Suppressor macrophage treated with lipopolysaccharide for 4 hours (primary cell): ENCODE measurements around the gene PPP2R2C.

Experiments
- DNase-seq: peaks from one replicate; pipeline ENCODE4 v3.0.0-alpha.2; 2020

The PPP2R2C gene

DNA sequence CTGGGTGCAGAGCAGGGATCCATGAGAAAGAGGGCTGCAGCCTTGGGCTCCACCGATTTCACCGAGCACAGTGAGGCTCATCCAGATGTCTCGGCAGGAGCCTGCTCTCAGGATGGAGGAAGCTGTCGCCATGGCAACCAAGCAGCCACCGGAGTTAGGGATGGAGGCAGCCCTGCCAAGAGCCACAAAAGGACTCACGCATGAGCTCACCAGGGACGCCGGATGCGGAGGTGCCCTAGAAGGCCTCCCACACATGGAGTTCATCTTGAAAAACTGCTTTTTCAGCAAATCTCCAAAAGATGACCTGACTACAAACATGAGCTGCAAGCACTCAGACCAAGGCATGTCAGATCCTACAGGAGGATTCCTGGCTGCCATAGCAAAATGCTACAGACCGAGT, 112.0 kb downstream of the PPP2R2C start:
- DNase-seq, result no peak

DNA sequence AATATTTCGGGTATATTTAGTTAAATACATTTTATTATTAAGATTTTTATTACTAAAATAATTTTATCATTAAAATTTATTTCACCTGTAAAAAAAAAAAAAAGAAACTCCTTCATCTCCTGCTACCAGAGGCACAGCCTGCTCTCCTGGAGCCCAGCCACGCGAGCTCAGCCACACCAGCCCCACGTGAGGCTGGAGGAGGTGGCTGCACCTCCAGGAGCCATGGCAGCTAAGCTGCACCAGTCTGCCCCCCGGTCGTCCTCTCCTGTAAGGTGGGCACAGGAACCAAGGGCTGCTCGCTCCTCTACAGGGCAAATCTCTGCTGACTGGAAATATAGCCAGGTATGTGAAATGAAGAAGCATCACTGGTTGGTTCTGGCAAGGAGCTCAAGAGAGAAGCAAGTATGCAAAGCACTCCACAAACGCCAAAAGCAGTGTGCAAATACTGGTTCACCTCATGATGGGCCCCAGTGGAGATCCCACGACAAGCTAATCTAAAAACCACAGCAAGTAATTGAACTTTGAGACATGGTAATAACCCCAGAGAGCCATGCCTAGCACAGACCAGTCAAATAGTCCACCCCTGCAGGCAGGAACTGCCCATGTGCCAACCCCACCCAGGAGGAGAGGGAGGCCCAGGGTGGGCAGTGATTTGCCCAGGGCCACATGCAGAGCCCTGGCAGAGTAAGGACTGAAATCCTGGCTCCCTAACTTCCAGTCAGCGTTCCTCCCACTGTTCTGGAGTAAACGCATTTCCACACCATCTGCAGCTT, 112.7 kb downstream of the PPP2R2C start:
- no peak for DNase-seq

DNA sequence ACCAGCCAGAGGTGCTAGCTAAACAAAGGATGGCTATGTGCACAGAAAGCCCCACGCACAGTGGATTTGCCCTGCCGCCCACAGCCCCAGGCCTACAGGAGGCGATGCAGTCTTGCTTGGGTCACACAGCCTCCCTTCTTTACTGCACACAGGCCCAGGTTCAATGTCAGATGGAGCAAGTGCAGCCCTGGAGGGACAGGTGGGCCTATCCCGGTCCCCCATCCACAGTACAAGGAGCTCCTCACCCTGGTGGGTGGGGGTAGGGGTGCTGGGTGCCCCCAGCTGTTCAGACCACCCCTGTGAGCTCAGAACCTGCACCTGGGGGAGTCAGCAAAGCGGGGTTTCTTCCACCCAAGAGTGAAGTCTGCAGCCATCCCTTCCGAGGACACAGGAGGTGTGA, 114.9 kb downstream of the PPP2R2C start:
- DNase-seq, result no peak

DNA sequence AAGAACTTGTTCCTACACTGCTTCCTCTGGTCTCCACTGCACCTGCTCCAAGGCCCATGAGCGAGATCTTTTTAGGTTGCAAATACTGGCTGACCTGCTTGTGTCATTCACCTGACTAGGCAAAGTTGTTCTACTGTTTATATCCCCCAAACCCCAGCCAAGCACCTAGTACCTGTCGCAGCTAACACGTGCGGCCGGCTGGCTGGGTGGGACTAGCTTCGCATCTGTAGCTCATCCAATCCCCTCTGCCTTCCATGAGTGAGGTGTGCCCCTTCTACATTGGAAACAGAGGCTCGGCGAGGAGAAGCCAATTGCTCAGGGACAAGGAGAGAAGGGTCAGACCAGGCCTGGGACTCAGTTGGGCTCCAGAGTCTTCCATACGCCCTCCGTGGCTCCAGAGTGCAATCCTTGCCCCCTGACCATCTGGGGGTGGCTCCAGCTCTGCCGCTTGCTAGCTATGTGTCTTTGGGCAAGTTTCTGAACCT, 116.3 kb downstream of the PPP2R2C start:
- DNase-seq, result no peak

DNA sequence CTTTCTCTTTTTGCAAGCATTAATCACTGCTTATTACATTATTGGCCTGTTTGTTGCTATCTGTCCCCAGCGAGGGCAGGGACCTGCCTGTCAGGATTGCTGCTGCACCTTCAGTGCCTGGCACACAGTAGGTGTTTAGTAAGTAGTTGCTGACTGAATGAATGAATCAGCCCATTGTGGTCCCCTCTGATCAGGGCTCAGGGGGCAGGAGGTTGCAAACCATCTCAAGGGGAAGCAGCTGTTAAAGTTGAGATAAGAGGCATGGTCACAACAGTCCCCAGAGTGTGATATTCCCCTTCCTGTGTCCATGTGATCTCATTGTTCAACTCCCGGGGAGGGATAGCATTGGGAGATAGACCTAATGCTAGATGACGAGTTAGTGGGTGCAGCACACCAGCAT, 117.4 kb downstream of the PPP2R2C start:
- DNase-seq, result no peak

DNA sequence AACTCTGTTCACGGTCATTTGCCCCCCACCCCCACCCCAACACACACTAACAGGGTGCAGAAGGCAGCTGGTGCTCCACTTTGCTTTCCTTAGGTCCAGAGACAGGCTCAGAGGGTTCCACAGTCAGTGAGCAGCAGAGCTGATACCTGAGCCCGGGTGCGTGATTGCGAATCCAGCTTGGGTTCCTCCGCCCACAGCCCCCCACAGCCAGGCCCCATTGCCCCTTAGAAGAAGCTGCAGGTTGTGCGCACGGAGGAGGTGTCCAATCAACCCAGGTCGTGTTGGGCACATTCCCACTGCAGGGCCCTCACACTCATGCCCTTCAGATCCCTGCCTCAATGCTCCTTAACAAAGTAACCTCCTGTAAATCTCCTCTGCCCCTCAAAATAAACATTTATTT, 117.8 kb downstream of the PPP2R2C start:
- no peak for DNase-seq

DNA sequence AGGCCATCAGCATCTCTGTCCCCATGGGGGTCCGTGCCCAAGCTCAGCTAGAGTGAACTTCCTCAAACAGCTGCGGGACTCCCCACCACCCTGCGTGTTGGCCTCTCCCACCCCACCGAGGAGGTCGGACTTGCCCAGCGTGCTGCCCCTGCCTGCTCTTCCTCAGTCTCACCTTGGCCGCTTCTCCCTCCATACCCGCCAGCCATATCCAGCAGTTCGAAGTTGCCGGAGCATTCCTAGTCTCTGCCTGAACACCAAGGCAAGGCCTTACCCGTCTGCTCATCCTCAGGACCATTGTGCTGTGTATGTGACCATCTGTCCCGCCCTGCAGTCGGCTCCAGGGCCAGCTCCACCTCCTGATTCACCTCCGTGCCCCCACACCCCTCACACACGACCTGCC, 118.3 kb downstream of the PPP2R2C start:
- DNase-seq, result no peak

DNA sequence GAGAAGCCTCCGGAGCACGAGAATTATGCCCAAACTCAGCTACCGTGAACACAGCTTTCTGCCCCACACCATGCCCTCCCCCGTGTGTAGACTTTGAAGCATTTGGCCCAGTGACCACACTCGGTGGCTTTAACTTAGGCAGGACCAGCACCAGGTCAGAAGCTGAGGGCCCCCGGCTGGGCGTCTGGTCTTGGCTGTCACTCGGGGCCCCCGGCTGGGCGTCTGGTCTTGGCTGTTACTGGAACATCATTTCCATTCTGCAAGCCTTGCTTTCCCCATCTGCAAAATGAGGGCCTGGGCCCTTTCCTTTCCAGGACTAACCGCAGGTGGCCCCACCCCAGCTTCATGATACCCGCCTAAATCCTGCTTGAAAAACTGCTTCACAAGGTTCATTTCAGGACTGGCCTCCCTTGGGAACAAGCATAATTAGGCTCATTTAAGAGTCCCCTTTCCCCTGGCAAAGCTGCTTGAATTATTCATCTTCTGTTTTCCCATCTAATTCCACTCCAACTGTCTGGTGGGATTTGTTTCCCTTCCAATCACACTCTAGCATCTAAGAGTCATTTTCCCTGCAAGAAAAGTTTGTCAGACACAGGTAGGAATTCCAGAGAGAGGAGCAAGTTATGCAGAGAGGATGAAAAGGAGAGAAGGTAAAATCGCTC, 120.3 kb downstream of the PPP2R2C start:
- no peak for DNase-seq

DNA sequence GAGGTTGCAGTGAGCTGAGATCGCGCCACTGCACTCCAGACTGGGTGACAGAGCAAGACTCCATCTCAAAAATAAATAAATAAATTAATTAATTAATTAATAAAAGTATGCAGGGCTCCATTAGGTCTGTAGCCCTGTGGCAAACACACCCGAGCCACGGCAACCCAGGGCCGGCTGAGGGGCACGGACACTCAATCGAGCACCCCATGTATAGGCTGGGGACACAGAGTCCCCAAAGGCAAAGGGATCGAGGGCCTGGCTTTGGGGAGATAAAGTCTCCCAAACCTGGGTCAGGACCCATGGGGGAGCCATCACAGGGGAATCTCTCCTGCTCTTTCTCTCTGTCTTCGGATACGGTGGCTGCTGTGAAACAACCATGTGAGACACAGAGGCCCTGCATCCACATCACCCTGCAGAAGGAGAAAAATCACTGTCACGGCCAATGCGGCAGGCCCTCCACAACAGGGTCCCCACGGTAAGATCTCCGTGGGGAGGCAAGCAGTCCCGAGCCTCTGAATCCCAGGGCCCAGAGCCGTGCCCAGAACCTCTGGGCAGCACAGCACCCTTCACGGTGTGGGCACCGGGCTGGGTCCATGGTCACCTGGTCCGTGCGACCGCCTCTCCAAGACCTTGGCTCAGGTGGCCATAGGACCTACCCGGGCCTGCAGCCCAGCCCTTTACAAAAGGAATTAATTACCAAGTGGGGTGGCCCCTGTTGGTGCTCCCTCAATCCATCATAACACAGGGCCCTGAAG, 121.0 kb downstream of the PPP2R2C start:
- DNase-seq, result no peak

DNA sequence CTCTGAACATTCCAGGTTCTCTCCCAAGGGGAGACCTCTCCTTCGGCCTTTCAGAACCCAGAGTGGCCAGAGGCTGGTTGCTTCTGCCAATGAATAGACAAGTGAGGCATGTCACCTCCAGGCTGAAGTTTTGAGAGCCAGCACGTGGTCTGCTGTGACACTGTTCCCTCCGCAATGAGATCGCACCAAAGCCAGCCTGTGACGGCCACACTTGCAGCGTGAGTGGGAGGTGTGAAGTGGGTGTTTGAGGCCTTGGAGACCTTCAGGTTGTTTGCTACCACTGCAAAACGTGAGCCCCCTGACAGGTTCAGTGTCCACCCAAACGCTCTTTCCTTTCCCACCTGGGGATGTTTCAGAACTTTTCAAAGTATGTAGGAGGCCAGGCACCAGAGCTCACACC, 121.8 kb downstream of the PPP2R2C start:
- no peak for DNase-seq

DNA sequence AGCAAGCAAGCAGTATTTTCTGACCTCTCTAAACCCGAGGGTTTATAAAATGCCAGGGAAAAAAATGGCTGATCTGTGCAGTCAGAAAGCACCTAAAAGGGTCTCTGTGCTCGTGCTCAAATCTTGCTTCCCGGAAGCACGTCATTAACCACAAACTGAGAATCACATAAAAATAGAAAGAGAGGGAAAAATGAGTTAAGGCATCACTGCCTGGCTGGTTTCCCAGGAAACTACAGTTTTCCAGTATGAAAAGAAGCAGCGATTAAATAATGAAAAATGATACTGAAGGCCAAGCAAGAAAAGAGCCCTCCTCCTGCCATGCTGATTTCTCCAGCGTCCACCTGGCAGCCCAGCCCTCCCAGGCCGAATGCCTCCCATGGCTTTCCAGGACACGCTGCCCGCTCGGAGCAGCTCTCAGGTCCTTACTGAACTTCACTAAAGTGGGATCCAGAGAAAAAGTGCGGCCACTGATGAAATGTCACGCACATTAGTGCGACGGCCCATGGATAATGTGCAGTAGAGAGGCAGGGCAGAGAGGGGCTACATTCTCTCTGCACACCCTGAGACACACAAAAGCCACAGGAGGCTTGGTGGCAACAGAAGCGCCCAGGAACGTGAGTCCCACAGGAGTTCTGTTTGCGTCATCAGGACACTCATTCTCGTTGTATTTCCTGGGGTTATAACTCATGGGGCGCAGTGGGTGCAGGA, 122.4 kb downstream of the PPP2R2C start:
- DNase-seq, result no peak

DNA sequence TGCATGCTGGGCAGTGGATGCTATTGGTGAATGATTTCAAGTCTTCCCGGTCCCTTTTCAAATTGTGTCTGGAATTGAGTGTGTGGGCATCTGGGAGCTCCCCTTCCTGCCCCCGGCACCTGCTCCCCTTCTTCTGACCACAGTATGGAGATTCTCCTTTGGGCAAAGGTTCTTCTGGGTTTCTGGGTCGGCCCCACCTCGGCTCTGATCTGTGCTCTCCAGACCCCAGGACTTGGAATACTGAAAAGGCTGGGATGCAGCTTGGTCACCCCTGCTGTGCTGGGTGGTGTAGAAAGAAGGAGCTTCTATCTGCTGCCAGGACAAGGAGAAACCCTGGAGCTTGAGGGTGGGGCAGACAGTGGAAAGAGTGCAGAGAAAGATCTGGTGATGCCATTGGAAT, 124.0 kb downstream of the PPP2R2C start:
- no peak for DNase-seq

DNA sequence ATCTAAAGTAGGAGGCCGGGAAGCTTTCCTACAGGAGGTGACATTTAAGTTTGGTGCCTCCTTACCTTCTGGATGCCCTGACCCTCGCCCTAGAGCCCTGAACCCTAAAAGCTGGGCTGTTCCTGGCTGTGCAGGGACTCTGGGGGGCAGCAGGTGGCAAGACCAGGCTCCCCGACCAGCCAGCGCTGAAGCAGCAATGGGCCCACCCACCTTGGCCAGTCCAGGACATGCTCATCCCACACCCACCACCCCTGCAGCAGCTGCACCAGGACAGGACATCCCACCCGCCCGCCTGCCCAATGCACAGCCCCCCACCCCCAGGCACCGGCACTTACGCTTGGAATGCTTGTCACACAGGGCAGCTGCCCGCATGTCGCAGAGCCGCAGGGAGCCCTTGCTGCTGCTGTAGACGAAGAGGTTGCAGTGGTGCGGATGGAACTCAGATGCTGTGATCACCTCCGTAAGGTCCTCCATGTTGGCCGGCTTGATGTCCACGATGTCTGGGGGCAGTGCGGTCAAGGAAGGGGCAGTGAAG, 124.8 kb downstream of the PPP2R2C start:
- no peak for DNase-seq

DNA sequence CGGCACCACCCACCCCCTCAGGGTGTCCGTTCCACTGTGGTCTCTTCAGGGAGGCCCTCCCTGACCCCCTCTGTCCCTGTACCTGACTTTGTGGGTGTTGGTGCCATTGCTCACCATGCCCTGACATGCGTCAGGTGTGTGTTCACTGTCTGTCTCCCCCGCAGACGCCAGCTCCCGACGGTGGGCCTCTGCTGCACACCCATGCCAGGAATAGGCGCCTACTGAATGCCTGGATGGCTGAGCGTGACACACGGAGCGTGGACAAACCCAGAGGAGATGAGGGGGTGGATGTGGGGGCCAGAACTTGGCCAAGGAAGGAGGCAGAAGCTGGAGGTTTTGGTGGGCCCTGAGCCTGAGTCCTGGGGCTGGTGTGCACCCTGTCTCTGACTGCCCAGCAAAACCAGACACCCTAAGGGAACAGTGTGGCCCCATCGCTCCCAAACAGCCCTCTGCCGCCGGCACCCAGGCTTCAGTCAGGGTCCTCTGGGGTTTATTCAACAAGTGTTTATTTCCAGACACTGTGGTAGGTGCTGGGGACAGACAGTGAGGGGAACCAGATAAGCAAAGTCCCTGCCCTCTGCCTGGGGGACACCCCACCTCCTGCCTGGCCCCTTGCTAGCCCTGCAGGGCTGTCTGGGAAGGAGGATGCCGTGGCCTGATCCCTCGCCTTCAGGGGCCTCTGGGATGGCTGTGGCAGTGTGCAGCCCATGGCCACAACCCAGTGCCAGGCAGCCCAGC, 125.9 kb downstream of the PPP2R2C start:
- DNase-seq, result no peak

DNA sequence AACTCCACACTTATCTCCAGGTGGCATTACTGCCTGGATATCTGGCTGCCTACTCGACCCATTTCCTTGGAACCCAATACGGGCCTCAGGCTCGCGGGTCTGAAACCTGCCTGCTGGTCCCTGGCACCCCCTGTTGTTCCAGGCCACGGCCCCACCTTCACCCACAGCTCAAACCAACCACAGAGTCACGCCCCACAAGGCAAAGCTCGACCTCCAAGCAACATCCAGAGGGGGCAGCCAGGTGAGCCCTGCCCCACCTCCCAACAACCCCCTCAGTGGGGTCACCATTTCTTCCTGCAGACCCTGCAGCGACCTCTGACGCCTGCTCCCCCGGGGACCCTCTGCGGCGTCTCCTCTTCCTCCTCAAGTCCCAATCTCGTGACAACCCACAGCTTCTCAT, 126.5 kb downstream of the PPP2R2C start:
- DNase-seq, result no peak

DNA sequence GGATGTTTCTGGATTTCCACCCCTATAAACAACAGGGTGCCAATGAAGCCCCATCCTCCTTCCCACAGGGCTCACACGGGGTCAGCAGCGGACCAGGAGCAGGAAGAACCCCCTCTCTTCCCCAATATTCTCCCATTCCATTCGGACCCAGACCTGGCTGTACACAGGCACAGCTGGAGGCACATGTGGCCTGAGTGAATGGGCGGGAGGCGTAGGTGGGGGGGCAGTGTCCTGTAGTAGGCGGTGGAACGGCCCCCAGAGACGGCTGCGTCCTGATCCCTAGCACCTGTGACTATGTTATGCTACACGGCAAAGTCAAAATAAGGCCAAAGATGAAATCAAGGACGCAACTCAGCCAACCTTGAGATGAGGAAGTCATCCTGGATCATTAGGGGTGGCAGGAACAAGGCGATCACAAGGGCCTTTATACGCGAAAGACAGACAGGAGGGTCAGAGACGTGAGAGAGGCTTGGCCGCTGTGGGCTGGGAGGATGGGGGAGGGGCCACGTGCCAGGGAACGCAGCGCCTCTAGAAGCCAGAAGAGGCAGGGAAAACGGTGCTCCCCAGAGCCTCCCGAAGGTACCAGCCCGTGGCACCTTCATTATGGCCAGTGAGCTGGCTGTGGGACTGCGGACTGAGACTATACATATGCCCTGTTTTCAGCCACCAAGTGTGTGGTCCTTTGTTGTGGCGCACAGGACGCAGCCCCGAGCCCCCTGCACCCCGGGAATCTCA, 127.2 kb downstream of the PPP2R2C start:
- no peak for DNase-seq

DNA sequence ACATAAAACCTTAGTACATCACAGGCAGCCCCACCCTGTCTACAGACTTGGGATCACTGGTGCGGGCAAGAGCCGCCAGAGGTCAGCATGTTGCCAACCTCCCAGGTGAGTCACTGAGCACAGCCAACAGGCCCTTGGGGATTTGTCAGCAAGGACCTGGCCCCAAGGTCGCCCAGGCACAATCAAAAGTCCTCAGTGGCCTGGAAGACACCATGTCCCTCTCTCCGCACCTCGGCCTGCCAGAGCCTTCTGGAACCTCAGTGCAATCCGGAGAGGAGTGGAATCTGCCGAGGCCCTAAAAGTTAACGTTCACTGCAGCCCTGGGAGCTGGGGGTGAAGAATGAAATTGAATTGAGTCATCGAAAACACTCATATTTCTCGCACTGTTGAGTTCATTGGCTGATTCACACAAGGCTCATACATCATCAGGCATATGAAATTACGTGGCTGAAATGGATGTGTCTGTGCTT, 128.4 kb downstream of the PPP2R2C start:
- DNase-seq, result no peak

DNA sequence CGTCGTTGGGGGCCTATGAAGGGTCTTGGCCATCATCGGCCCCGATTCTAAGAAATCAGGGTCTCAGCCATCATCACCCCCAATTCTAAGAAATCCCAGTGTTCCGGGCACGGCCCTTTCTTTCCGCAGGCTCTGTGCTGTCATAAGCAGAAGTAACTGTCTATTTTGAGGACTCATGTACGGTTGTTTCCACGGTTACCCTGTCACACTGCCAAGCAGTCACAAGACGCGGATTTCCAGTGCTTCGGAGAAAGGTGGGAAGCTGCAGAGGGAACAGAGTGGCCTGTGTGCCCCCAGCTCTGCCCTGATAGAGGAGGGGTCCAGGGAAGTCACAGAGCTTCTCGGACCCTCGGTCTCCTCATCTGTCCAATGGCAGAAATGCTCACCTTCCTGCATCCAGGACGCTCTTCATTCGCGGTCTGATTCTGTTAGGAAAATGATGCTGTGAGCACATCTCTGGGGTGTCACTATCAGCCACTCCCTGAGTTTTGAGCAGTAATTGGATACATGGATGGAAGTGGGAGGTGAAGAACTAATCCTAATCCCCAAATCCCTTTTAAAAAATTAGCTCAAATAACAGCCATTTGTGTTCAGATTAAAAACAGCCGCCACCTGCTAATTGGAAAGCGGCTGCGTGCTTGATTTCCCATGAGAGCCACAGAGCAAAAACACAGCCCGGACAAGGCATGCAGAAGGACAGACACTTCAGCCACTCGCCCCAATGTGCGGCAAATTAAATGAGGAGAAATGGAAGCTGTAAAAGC, 129.7 kb downstream of the PPP2R2C start:
- no peak for DNase-seq

DNA sequence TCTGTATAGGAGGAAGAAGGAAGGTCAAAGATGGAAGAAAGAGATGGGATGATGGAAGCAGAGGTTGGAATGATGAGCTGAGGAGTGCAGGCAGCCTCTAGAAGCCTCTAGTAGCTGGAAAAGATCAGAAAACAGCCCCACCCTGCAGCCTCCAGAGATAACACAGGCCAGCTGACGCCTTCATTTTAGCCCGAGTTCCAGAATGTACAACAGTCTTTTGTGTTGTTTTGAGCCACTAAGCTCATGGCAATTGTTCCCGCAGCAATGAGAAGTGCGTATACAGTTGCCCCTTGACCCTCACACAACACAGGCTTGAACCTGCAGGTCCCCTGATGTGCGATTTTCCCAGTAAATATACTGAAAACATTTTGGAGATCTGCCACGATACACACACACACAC, 130.7 kb downstream of the PPP2R2C start:
- no peak for DNase-seq

DNA sequence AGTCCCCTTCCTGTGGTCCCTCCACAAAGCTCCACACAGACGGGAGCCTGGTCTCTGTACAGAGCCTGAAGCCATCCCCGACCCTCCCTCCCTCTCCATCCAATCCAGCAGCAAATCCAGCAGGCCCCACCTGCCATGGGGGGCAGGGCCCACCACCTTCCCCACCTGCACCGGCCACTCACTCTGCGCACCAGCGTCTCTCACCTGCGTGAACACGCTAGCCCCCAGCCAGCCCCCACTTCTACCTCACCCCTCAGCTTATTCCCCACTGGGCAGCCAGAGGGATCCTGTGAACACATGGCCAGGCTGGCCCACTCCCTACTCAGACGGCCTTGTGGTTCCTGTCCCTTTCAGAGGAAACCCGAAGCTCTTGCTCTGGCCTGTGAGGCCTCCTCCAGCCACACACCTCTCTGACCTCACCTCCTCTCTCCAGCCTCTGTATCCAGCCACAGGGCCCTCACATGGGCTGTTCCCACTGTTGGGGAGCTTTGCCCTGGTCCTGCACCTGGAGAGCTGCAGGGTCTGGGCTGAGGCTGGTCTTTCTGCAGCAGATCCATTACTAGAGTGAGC, 131.9 kb downstream of the PPP2R2C start:
- no peak for DNase-seq
